ENCODE results near the gene RERE.

RERE gene

DNA sequence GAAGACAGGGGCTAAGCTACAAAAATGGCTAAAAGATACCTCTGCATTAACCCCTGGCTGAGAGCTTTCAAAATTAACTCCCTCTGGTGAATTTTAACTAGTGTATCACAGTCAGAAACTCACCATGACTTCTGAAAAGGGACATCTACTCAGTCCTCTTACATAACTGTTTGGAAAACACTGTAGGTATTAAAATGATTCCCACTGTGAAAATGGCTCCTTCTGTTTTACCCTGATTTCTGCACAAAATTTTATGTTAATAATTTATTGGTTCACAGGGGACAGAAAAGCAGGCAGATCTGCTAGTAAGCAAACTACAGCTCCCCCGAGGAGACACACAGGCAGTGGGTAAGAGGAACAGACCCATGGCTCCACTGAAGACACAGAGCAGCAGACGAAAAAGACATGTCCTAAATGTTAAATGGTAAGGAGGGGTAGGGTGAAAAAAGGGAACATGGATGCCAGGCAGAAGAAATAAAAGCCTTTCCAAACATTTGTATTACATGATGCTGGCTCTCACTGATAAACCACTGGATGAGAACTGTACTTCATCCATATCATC is 387.8 kb downstream of the RERE start:
- H3K36me3 ChIP-seq (ENCODE audit: control insufficient read depth in 2 of 2, insufficient read depth in 1 of 2, low read length in 2 of 2) = no peaks in the 10 kb centered on the region
- ChIA-PET CTCF (interaction anchor here (0.9 kb wide), 1 partner anchor 22 kb away, joined by 3 read pairs; no protein-coding TSS in a partner anchor), POLR2A (interaction anchor here (0.5 kb wide), 1 partner anchor 14 kb away, joined by 3 read pairs; no protein-coding TSS in a partner anchor)

DNA sequence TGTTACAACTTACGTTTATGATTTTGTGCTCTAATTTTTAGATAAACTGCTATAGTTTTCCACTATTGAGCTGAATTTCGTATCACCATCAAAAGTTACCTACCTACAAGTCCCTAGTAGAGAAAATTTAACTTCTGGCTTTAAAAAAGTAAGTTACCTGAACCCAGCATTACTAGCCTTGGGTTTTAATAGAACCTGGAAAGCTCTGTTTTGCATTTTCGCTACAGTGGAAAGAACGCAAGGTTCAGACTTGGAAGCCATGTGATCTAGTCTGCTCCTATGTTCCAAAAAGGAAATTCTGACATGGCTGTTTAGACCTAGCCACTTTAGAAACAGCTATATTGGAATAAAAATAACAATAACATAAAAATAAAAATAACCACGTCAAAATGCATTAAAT is 389.0 kb downstream of the RERE start:
- Histone ChIP-seq H3K4me1 (ENCODE audit: control insufficient read depth, insufficient read depth, low read length) (no peaks in the 10 kb centered on the region), H3K36me3 (ENCODE audit: control insufficient read depth in 2 of 2, insufficient read depth in 1 of 2, low read length in 2 of 2) (no peaks in the 10 kb centered on the region), H3K27ac (ENCODE audit: extremely low read depth, low read depth, low read length) (no peak overlapping the region), H3K9me3 (ENCODE audit: control insufficient read depth, insufficient read depth, low read depth, low read length) (no peaks in the 10 kb centered on the region), H3K4me3 (ENCODE audit: low read depth, low read length) (no peak overlapping the region)
- ChIA-PET CTCF (interaction anchor here (0.7 to 2.3 kb wide), 2 partner anchors 10 to 21 kb away, joined by 3 to 10 read pairs; no protein-coding TSS in a partner anchor), POLR2A (no interaction called here)
- TF ChIP-seq ZNF792 (tag by site-specific recombination; IDR thresholded peaks at IDR 0.05) = no peak
- no peak for TF ChIP-seq ZNF549 (tag by site-specific recombination; IDR thresholded peaks at IDR 0.05)
- no peak for TF ChIP-seq ZNF561 (tag by site-specific recombination; IDR thresholded peaks at IDR 0.05; ENCODE audit: borderline replicate concordance)
- no peak for TF ChIP-seq ZNF211 (tag by site-specific recombination; IDR thresholded peaks at IDR 0.05; ENCODE audit: low read depth)
- no peak for TF ChIP-seq ZSCAN23 (tag by site-specific recombination; IDR thresholded peaks at IDR 0.05)
- TF ChIP-seq ZNF114 (tag by site-specific recombination; IDR thresholded peaks at IDR 0.05) = no peak
- no peak for TF ChIP-seq ZNF24 (tag by site-specific recombination; IDR thresholded peaks at IDR 0.05)
- TF ChIP-seq, protein P1, sequence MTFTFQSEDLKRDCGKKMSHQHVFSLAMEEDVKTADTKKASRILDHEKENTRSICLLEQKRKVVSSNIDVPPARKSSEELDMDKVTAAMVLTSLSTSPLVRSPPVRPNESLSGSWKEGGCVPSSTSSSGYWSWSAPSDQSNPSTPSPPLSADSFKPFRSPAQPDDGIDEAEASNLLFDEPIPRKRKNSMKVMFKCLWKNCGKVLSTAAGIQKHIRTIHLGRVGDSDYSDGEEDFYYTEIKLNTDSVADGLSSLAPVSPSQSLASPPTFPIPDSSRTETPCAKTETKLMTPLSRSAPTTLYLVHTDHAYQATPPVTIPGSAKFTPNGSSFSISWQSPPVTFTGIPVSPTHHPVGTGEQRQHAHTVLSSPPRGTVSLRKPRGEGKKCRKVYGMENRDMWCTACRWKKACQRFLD (tag by site-specific recombination; IDR thresholded peaks at IDR 0.05) = no peak
- TF ChIP-seq ZNF10 (tag by site-specific recombination; IDR thresholded peaks at IDR 0.05) = no peak
- no peak for TF ChIP-seq GLI4 (tag by site-specific recombination; IDR thresholded peaks at IDR 0.05)
- TF ChIP-seq KLF1 (tag by site-specific recombination; IDR thresholded peaks at IDR 0.05) = no peak
- TF ChIP-seq ZNF548 (tag by site-specific recombination; IDR thresholded peaks at IDR 0.05) = no peak
- TF ChIP-seq ZBTB1 (tag by site-specific recombination; IDR thresholded peaks at IDR 0.05) = no peak
- no peak for TF ChIP-seq ZBTB7A (tag by site-specific recombination; IDR thresholded peaks at IDR 0.05; ENCODE audit: low read depth)
- no peak for TF ChIP-seq ZNF521 (tag by site-specific recombination; IDR thresholded peaks at IDR 0.05)
- TF ChIP-seq, protein P2, sequence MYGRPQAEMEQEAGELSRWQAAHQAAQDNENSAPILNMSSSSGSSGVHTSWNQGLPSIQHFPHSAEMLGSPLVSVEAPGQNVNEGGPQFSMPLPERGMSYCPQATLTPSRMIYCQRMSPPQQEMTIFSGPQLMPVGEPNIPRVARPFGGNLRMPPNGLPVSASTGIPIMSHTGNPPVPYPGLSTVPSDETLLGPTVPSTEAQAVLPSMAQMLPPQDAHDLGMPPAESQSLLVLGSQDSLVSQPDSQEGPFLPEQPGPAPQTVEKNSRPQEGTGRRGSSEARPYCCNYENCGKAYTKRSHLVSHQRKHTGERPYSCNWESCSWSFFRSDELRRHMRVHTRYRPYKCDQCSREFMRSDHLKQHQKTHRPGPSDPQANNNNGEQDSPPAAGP (tag by site-specific recombination; IDR thresholded peaks at IDR 0.05) = no peak
- TF ChIP-seq, protein P3, sequence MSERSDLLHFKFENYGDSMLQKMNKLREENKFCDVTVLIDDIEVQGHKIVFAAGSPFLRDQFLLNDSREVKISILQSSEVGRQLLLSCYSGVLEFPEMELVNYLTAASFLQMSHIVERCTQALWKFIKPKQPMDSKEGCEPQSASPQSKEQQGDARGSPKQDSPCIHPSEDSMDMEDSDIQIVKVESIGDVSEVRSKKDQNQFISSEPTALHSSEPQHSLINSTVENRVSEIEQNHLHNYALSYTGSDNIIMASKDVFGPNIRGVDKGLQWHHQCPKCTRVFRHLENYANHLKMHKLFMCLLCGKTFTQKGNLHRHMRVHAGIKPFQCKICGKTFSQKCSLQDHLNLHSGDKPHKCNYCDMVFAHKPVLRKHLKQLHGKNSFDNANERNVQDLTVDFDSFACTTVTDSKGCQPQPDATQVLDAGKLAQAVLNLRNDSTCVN (tag by site-specific recombination; optimal IDR thresholded peaks at IDR 0.05) = no peak
- TF ChIP-seq ZBTB17 (tag by site-specific recombination; IDR thresholded peaks at IDR 0.05) = no peak
- TF ChIP-seq ZNF677 (tag by site-specific recombination; IDR thresholded peaks at IDR 0.05) = no peak
- TF ChIP-seq ZNF514 (tag by site-specific recombination; IDR thresholded peaks at IDR 0.05) = no peak

More for the DNA sequence above, 387.8 kb downstream of the RERE start:
- H3K4me1 ChIP-seq (ENCODE audit: control insufficient read depth, insufficient read depth, low read length) = no peaks in the 10 kb centered on the region
- no peak overlapping the region for H3K4me3 ChIP-seq (ENCODE audit: low read depth, low read length)
- H3K27ac ChIP-seq (ENCODE audit: extremely low read depth, low read depth, low read length) = no peak overlapping the region
- H3K9me3 ChIP-seq (ENCODE audit: control insufficient read depth, insufficient read depth, low read depth, low read length) = no peaks in the 10 kb centered on the region
- TF ChIP-seq ZNF830 (tag by site-specific recombination; IDR thresholded peaks at IDR 0.05; ENCODE audit: low read depth) = no peak
- TF ChIP-seq ZIC2 (tag by site-specific recombination; IDR thresholded peaks at IDR 0.05) = peak; percentile 94

All from HEK293 (cell line).